HEK293T (cell line): ENCODE measurements around the gene CHTF8.

ENCODE experiments used
- ARNT ChIP-seq: fragments of 450-650 bp; IDR thresholded peaks from 2 replicates; pipeline ENCODE4 v1.6.1; 2017; ENCODE audit warnings: mild to moderate bottlenecking
- TARDBP ChIP-seq: fragments of 450-650 bp; IDR thresholded peaks from 2 replicates; pipeline ENCODE4 v1.6.1; 2016
- ZNF384 ChIP-seq: fragments of 450-650 bp; IDR thresholded peaks from 2 replicates; pipeline ENCODE4 v1.6.1; 2016

DNA sequence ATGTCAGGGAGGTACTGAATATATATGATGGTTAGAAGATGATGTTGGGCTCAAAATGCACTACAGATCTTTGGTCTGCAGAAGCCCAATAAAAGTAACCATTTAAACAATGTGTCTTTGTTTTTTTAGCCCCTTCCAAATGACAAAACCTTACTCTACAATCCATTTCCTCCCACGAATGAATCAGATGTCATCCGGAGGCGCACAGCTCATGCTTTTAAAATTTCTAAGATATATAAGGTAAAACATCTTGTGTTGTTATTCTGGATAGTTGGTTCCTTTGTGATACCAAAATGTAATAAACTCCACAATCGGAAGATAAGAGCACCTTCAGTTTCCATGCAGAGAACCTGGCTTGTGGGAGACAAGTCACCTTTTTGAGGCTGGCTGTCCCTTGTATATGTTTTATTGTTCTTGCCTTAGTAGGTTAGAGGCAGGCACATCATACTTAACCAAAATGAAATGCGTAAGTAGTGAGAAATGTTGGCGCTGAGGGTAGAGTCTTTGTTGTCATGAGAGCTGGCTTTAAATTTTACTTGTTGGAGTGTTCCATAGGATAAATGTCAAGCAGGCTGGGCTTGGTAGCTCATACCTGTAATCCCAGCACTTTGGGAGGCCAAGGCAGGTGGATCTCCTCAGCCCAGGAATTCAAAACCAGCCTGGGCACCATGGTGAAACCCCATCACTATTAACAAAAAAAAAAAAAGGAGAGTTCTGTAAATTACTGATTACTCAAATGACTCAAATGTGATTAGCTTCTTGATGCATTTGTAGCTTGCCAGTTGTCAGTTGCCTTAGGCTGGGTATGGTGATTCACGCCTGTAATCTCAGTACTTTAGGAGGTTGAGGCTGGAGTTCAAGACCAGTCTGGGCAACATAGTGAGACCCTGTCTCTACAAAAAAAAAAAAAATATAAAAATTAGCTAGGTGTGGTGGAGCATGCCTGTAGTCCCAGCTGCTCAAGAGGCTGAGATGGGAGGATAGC lies 34.9 kb upstream of the CHTF8 start:
- no peak for TF ChIP-seq ZNF384
- TF ChIP-seq TARDBP: no peak
- no peak for TF ChIP-seq ARNT
